Left kidney (tissue), 2 donors: Measurements from ENCODE around the gene SLC22A23. TPM values are rescaled to one million over a fixed set of nuclear protein-coding genes. Genes with fewer than 3 reads are reported as not detected.

Experiments used
- DNase-seq: peaks from one replicate; pipeline ENCODE4 v3.0.0-alpha.2; 2013
- polyA plus RNA-seq: library from polyadenylated mRNA; unstranded; fragments of 120-200 nt; gene quantifications from one replicate; pipeline ENCODE4 v1.2.1, GENCODE V29; 2013; ENCODE audit not compliant: insufficient read length

SLC22A23 gene
- polyA plus RNA-seq, 1 donor, result 12.8 TPM

- no peak for DNase-seq
Observed at GRCh38 chr6:3370361-3371221, 86.3 kb downstream of the SLC22A23 start.

DNA sequence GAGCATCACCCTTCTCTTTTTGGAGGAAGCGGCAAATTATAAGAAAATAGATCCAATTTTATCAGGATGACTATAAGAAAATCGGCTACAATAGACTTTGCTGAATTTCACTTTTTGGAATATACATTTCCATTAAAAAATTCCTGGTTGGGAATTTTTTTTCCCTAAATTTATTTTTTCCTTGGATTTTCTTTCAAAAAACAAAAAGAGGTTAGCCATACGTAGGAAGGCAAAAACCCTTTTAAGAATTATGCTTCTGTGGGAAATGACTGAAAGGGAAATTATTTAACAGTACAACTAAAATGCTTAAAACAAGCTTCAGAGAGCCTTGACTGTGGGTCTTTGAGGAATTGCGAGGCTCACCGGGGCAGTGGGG, 86.9 kb downstream of the SLC22A23 start:
- DNase-seq, result no peak

- DNase-seq, result no peak
Observed at GRCh38 chr6:3368685-3369084, 88.2 kb downstream of the SLC22A23 start.

GRCh38 chr6:3367630-3368029, 89.2 kb downstream of the SLC22A23 start:
- no peak for DNase-seq

GRCh38 chr6:3366596-3367413, 90.0 kb downstream of the SLC22A23 start:
- no peak for DNase-seq

- DNase-seq, result no peak
Observed at GRCh38 chr6:3364391-3364790, 92.5 kb downstream of the SLC22A23 start.

- DNase-seq, result no peak
Observed at GRCh38 chr6:3363296-3364025, 93.4 kb downstream of the SLC22A23 start.

DNA sequence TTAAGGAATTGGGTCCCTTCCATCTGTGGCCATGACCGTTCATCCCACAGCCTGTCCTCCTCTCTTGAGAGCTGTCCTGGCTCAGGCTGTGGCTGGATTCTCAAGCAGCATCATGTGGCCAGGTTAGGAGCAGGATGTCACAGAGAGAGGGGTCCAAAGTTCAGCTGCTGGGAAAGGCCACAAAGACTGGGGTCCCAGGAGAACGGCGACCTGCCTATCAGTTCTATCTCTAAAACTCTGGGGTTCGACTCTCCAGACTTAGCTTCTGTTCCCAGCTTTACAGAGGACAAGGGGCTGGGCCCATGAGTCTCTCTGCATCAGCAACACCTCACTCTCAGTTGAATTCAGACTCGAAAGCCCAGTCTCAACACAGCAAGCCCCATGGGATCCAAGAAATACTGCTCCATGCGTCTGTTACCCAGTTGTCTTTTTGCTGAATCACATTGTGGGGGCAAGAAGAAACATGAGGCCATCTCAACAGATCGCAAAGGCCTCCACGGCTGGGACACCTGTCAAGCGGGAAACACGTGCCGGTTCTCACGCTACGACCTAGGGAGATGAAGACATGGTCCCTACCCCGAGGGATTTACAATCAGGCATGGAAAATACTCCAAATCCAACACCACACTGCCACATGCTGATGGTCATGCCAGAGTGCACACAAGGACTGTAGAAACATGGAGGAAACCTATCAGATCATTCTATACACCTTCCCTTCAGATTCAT, 95.4 kb downstream of the SLC22A23 start:
- DNase-seq, result no peak

- DNase-seq, result no peak
Observed at GRCh38 chr6:3360727-3361045, 96.2 kb downstream of the SLC22A23 start.

- DNase-seq, result no peak
Observed at GRCh38 chr6:3359973-3360726, 96.7 kb downstream of the SLC22A23 start.

DNA sequence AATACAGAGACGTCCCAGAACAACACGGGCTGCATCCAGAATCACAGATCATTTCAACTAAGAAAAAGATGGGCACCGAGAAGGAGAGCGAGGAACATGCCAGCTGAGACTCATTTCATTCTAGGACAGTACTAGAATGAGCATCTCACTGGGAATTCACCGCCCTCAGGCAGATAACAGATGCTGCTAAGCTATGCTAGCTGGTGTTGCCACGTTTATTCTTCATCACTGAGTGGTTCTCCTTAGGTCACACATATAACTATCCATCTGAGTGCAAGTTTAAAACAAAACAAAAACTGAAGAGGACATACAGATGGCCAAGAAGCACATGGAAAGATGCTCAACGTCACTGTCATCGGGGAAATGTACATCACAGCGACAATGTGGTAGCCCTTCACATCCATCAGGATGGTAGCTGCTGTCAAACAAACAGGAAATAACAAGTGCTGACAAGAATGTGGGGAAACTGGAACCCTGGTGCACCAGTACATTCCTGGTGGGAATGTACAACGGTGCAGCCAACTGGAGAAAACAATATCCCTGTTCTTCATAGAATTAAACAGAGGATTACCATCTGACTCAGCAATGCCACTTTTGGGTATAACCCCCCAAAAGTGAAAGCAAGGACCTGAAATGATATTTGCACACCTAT, 97.6 kb downstream of the SLC22A23 start:
- DNase-seq, result no peak

DNA sequence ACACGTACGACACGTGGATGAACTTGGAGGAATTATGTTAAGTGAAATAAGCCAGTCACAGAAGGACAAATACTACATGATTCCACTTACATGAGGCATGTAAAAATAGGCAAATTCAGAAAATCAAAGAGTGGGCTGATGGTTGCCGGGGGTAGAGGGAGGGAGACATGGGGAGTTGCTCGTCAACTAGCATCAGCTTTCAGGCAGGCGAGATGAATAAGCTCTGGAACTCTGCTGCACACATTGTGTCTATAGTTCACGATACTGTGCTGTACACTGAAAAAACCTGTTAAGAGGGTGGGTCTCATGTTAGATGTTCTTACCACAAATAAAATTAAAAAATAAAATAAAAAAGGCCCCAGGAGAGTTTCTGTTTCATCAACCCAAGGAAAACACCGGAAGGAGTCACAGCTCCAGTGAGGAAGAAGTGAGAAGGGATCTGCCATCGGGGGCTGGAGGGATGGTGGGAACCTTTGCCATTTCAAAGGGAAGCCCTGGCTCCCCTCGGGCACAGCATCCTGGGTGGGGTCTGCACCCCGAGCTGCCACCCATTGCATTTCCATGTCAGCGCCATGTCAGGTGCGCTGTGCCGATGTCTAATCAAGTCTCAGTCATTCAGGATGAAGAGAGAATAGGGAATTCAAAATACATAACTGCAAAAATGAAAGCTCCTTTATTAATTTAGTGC, 98.3 kb downstream of the SLC22A23 start:
- DNase-seq, result no peak

DNA sequence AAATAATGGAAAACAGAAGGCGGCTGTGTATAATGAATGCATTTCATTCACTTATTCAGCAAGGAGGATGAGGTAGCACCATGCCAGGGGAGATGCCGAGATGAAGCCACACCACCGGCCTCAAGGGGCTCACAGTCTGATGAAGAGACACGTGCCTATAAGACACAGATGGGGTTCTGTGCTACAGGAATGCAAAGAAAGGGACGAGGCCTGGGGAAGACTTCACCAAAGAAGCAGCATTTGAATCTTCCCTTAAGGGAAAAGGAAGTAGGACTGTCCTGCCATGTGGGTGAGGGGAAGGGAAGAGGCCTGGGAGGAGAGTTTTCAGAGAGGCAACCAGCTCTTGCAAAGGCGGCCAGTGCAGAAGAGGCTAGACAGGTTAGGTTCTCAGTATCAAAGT, 99.2 kb downstream of the SLC22A23 start:
- DNase-seq, result no peak

GRCh38 chr6:3356824-3357420, 99.9 kb downstream of the SLC22A23 start:
- no peak for DNase-seq

- DNase-seq, result no peak
Observed at GRCh38 chr6:3356056-3356823, 100.6 kb downstream of the SLC22A23 start.

- DNase-seq, result no peak
Observed at GRCh38 chr6:3355358-3356055, 101.3 kb downstream of the SLC22A23 start.

GRCh38 chr6:3355011-3355357, 101.9 kb downstream of the SLC22A23 start:
- no peak for DNase-seq

GRCh38 chr6:3353939-3354338, 102.9 kb downstream of the SLC22A23 start:
- DNase-seq, result no peak
